Measurements from ENCODE around the gene NMS. TPM values are rescaled to one million over a fixed set of nuclear protein-coding genes. Genes with fewer than 3 reads are reported as not detected.
"Not testable (repeated sequence)": the region's sequence is repeated elsewhere in the genome, so short reads cannot be mapped to it uniquely, and the experiment has no call there.

The NMS gene, protein sequence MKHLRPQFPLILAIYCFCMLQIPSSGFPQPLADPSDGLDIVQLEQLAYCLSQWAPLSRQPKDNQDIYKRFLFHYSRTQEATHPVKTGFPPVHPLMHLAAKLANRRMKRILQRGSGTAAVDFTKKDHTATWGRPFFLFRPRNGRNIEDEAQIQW
- not detected for total RNA-seq

DNA sequence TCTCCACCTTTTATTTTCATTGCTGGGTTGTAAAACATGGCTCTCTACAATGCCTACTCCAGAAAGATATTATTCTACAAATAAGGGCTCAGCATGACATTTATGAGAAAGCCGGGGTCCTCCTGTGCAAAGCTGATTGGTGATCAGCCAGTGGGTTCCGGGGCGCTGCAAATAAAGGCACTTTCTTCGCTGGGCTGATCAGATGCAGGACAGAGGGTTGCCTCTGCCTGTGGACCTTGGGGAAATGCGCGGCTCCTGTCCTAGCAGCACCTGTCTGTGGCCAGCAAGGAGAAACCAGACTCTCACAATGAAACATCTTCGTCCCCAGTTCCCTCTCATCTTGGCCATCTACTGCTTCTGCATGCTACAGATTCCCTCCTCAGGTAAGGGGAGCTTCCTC lies at the start of gene NMS:
Gene NMS (plus strand): TSS at position 301 of the 400 bp plus-strand sequence. CDS start 7 bp downstream, at position 308.
- no peak for DNase-seq (ENCODE audit: low spot score)
- ATAC-seq, result no peak

GRCh38 chr2:100422320-100423055 lies 47.8 kb upstream of the NMS start:
- DNase-seq (ENCODE audit: low spot score) (no peak), ATAC-seq (peak; percentile 83)

DNA sequence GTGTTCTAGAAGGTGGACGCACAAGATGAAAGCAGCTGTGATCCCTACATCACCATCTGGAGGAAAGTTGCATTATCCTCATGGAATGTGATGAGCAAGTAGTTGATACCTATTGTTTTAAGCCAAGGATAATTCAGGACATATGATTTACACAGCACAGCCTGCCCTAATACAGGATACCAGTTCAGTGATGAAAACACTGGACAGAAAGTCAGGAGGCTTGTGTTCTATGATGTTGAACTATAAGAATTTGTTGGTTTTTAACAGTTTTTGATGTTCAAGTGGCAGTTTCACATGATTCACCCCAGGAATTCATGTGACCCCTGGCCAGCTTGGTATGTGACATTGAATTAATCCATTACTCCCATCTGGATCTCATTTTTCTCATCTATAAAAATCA lies 46.7 kb upstream of the NMS start:
- DNase-seq (ENCODE audit: low spot score), result no peak
- no peak for ATAC-seq

- DNase-seq (ENCODE audit: low spot score) (no peak), ATAC-seq (no peak)
Observed at GRCh38 chr2:100424277-100424875, 45.9 kb upstream of the NMS start.

- DNase-seq (ENCODE audit: low spot score) (no peak), ATAC-seq (no peak)
Observed at GRCh38 chr2:100425107-100425506, 45.2 kb upstream of the NMS start.

DNA sequence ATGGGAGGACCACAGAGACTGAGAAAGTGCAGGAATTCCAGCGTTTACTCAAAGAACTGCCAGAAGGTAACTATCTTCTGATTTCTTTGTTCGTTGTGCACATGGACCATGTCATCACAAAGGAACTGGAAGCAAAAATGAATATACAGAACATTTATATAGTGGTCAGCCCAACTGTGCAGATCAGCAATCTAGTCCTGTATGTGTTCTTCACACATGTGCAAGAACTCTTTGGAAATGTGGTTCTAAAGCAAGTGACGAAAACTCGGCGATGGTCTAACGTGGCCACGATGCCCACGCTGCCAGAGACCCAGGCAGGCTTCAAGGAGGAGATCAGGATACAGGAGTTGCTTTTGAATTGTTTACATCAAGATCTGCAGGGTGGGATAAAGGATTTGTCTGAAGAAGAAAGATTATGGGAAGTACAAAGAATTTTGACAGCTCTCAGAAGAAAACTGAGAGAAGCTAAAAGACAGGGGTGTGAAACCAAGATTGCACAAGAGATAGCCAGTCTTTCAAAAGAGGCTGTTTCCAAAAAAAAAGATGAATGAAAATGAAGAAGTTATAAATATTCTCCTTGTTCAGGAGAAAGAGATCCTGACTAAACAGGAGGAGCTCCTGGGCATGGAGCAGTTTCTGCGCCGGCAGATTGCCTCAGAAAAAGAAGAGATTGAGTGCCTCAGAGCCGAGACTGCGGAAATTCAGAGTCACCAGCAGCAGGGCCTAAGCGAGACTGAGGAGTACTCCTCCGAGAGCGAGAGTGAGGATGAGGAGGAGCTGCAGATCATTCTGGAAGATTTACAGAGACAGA lies 44.5 kb upstream of the NMS start:
- DNase-seq (ENCODE audit: low spot score) (no peak), ATAC-seq (no peak)

GRCh38 chr2:100426384-100426720 lies 43.9 kb upstream of the NMS start:
- DNase-seq (ENCODE audit: low spot score), result no peak
- no peak for ATAC-seq

GRCh38 chr2:100427111-100427510 lies 43.2 kb upstream of the NMS start:
- no peak for DNase-seq (ENCODE audit: low spot score)

DNA sequence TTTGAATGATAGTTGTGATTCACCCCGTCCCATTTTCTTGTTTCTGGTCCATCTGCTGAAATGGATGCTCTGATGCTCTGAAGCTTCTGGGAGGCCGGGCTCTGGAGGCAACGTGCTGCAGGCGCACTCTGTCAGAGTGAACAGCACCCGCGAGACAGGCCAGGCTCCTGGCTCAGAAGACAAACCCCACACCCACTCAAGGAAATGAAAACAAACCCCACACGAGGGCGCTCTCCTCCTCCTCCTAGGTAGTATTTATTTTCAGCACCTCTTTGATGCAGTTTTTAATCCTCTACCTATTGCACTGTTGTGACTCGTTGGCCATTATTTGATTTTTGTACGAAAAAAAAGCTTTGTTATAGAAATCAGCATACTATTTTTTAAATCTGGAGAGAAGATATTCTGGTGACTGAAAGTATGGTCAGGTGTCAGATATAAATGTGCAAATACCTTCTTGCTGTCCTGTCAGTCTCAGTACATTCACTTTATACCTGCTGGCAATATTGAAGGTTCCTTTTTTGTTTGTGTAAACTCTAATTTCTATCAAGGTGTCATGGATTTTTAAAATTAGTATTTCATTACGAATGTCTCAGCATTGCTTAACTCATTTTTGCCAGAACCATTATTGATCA lies 42.5 kb upstream of the NMS start:
- ATAC-seq (peak; percentile 74), DNase-seq (ENCODE audit: low spot score) (no peak)

More at GRCh38 chr2:100427111-100427510, 43.2 kb upstream of the NMS start:
- ATAC-seq, result no peak

- ATAC-seq, result no peak
- no peak for DNase-seq (ENCODE audit: low spot score)
Observed at GRCh38 chr2:100429726-100430125, 40.6 kb upstream of the NMS start.

- DNase-seq (ENCODE audit: low spot score) (no peak), ATAC-seq (no peak)
Observed at GRCh38 chr2:100437751-100438150, 32.5 kb upstream of the NMS start.

DNA sequence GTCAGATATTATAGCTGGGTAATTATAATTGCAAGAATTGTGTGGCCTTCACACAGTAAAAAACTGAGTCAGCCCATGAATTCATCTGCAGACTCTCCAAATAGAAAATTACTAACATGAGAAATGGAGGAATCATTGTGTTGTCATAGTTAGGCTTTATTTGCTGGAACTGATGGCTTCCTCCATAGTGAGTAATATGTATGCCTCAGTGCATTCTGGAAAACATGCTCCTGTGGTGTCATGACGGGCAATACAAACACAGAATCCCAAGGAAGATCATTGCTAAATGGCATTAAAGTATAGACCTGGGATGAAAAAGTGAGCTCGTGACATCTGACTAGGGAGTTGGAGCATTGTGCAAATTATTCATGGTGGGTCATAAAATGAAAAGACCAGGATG lies 23.6 kb upstream of the NMS start:
- no peak for ATAC-seq
- no peak for DNase-seq (ENCODE audit: low spot score)

DNA sequence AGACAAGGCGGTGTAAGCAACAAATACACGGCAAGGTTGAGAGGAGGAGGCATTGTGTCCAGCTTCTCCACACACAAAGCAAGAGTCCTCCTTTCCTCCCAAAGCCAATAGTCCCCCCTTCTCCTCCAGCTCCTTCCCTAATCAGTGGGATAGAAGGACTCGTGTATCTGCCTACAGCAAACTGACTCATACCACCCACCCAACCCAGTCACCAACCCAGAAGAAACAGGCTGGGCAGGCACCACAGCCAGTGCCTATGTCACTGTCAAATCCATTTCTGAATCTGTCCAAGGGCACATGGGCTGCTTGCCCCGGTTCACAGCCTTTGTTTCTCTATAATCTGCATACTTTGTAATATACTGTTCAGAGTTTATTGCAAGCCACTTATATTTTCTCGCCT lies 19.2 kb upstream of the NMS start:
- DNase-seq (ENCODE audit: low spot score), result no peak
- no peak for ATAC-seq

- DNase-seq (ENCODE audit: low spot score) (no peak), ATAC-seq (no peak)
Observed at GRCh38 chr2:100451734-100452133, 18.5 kb upstream of the NMS start.

- DNase-seq (ENCODE audit: low spot score) (no peak), ATAC-seq (no peak)
Observed at GRCh38 chr2:100453853-100454252, 16.4 kb upstream of the NMS start.

DNA sequence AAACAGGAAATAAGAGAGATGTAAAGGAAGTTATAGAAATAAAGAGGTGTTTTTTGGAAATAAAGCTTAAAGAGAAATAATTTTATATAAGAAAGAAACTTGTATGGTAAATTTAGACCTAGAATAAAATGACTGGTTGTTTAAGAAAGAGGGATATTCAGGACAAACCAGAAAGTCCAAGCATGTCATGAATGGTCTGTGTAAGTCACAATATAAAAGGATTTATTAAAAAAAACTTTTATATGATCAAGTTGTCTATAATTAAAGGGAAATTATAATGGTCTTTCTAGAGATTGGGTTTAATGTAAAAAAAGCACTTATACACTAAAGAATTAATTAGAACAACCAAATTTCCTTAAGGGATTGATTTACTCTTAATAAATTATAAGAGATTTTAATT lies 13.9 kb upstream of the NMS start:
- ATAC-seq; DNase-seq (ENCODE audit: low spot score): not testable (repeated sequence)

DNA sequence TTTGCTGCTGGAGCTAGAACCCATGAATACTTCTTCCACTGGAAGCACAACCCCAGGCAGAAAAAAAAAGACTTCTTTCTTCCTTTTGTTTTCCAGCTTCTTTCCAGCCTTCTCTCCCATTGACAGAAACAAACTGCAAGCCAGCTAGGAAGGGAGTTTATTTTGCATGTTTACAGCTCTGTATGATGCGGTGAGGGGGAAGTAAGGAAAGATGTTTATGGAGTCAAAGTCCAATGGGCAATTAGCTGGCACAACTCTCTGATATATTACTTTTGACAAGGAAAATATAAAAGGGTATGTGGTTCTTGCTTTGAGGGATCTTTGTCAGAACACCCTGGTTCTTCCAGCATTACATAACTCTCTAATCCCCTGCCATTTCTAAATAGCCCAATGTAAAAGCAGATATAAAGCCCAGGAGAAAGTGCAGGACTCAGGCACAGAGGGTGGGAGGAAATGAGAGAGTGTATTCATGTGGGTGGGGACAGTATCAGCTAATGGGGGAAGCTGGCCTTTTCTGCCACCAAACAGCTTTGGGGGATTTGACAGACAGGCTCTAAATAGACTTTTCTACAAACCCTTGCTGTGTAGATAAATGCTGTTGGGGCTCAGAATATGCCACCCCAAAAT lies 9.3 kb upstream of the NMS start:
- ATAC-seq (no peak), DNase-seq (ENCODE audit: low spot score) (no peak)

- ATAC-seq (peak; percentile 42), DNase-seq (ENCODE audit: low spot score) (no peak)
Observed at GRCh38 chr2:100470898-100471514, 724 bp downstream of the NMS start.

DNA sequence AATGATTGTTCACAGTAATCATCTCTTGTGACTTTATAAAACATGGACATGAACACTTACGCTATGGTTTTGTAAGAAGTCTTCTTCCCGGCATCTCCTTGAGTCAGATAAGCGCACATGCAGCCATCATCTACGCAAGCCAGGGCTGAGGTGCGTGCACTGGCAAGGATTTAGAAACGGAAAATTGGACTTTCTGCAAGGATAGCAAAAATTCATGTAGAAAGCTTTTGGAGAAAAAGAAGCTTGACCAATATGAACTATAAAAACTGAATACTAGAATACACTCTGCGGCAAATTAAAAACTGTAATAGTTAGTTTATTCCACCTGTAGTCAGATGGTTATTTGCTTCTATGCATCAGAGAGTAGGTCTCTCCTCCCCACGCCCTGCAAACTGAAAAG lies 6.3 kb downstream of the NMS start:
- ATAC-seq, result no peak
- no peak for DNase-seq (ENCODE audit: low spot score)

- DNase-seq (ENCODE audit: low spot score), result no peak
Observed at GRCh38 chr2:100482741-100483140, 12.5 kb downstream of the NMS start.

More at GRCh38 chr2:100482741-100483140, 12.5 kb downstream of the NMS start:
- ATAC-seq, result no peak

All from left lobe of liver (tissue), 2 donors.